Epithelial cell of proximal tubule (primary cell): ENCODE data around the gene EIF4E1B. TPM values are rescaled to one million over a fixed set of nuclear protein-coding genes. Genes with fewer than 3 reads are reported as not detected.
"Not testable (repeated sequence)": the region's sequence is repeated elsewhere in the genome, so short reads cannot be mapped to it uniquely, and the experiment has no call there.

ENCODE experiments used
- DNase-seq: peaks from one replicate; pipeline ENCODE4 v3.0.0-alpha.2; 2011; ENCODE audit warnings: low read depth
- H3K4me3 ChIP-seq: 2 replicates; pipeline ENCODE4 v1.5.1; 2011; ENCODE audit warnings: low read depth, mild to moderate bottlenecking, low read length
- CTCF ChIP-seq: conservative IDR thresholded peaks from 2 replicates; pipeline ENCODE4 v1.5.1; 2012; ENCODE audit warnings: low read depth, mild to moderate bottlenecking, low read length
- total RNA-seq: library from RNA; depleted of rRNA; stranded (reverse); fragments of >200 nt; gene quantifications from 2 replicates; pipeline ENCODE4 v1.2.3, GENCODE V29; 2015

Gene EIF4E1B
- total RNA-seq, 1 donor from 2014 or later, result not detected

GRCh38 chr5:176596689-176597416 is 33.6 kb upstream of the EIF4E1B start:
- TF ChIP-seq CTCF, result no peak
- no peak overlapping the region for H3K4me3 ChIP-seq
- no peak for DNase-seq

- no peak overlapping the region for H3K4me3 ChIP-seq
- no peak for TF ChIP-seq CTCF
- no peak for DNase-seq
Observed at GRCh38 chr5:176597417-176598389, 32.8 kb upstream of the EIF4E1B start.

GRCh38 chr5:176599749-176600430 is 30.6 kb upstream of the EIF4E1B start:
- not testable (repeated sequence) for DNase-seq, H3K4me3 ChIP-seq

- DNase-seq, result no peak
- TF ChIP-seq CTCF, result no peak
- no peak overlapping the region for H3K4me3 ChIP-seq
Observed at GRCh38 chr5:176601901-176602482, 28.5 kb upstream of the EIF4E1B start.

GRCh38 chr5:176603091-176603490 is 27.4 kb upstream of the EIF4E1B start:
- no peak overlapping the region for H3K4me3 ChIP-seq
- DNase-seq, result no peak
- TF ChIP-seq CTCF, result no peak

- no peak for DNase-seq
- TF ChIP-seq CTCF, result no peak
- no peak overlapping the region for H3K4me3 ChIP-seq
Observed at GRCh38 chr5:176606032-176606431, 24.4 kb upstream of the EIF4E1B start.

- no peak for TF ChIP-seq CTCF
- DNase-seq, result no peak
- no peak overlapping the region for H3K4me3 ChIP-seq
Observed at GRCh38 chr5:176606875-176607274, 23.6 kb upstream of the EIF4E1B start.
